ENCODE data around the gene OR52E4. TPM values are rescaled to one million over a fixed set of nuclear protein-coding genes. Genes with fewer than 3 reads are reported as not detected.

OR52E4 gene
- total RNA-seq, 3 donors from 2014 or later: not detected

DNA sequence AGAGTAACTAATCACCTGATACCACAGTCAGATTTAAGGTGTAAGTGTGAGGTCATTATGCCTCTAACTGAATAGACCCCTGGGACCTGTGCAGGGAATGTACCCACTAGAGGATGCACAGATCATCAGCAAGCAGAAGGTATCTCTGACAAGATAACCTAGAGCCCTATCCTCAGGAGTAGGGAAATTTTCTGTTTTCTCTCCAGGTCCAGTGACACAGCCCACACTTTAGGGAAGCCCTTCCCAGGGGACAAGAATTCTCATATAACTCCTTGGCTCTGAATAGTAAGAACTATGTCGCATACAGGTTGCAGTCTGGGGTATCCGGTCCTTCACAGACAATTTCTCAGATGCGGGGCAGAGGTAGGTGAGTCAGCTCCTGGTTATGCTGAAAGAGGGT is 12.5 kb downstream of the OR52E4 start, which contains the start of gene OR52E5:
OR52E5 (plus strand) TSS at position 301 of the 400 bp plus-strand sequence. CDS start 7,569 bp downstream, outside the sequence.
- intact Hi-C loops (cut with DNase I; ENCODE audit: low total_unique reads): no loop called here
- Histone ChIP-seq H3K27ac (no peak within 1 kb of the TSS), H3K36me3 (no peaks in the 10 kb centered on the region), H3K4me1 (no peaks in the 10 kb centered on the region), H3K9me3 (no peaks in the 10 kb centered on the region), H3K4me3 (no peak within 1 kb of the TSS), H3K27me3 (no peaks in the 10 kb centered on the region)
- no peak for DNase-seq (ENCODE audit: low spot score in 2 of 2)
- TF ChIP-seq CTCF (IDR thresholded peaks at IDR 0.05): no peak
- TF ChIP-seq POLR2A (IDR thresholded peaks at IDR 0.05): no peak
- no peak for TF ChIP-seq POLR2AphosphoS5 (IDR thresholded peaks at IDR 0.05)

- H3K4me3 ChIP-seq: no peak overlapping the region
- H3K27me3 ChIP-seq: no peaks in the 10 kb centered on the region
- TF ChIP-seq POLR2AphosphoS5 (IDR thresholded peaks at IDR 0.05): no peak
- TF ChIP-seq POLR2A (IDR thresholded peaks at IDR 0.05): no peak
- TF ChIP-seq CTCF (IDR thresholded peaks at IDR 0.05): no peak
- no peaks in the 10 kb centered on the region for H3K4me1 ChIP-seq
- H3K9me3 ChIP-seq: no peaks in the 10 kb centered on the region
- DNase-seq (ENCODE audit: low spot score in 2 of 2): no peak
- no peaks in the 10 kb centered on the region for H3K36me3 ChIP-seq
- intact Hi-C loops (cut with DNase I; ENCODE audit: low total_unique reads): no loop called here
- H3K27ac ChIP-seq: no peak overlapping the region
These were observed 19.1 kb downstream of the OR52E4 start for GRCh38 chr11:5899534-5899933.

DNA sequence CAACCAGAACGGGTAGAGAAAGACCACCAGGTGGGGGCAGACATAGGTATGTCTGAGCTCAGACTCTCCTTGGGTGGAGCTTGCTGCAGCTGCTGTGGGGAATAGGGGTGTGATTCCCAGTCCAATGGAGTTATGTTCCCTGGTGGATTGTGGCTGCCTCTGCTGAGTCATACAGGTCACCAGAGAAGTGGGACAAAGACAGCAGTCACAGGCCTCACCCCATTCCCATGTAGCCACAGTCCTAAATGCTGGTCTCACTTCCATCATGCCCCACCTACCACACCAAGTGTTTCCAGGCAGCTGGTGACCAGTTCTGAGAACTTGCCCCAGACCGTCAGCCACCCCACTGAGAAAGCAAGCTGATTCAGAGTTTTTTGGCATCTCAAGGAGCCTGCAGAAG is 30.1 kb downstream of the OR52E4 start:
- Histone ChIP-seq H3K4me3 (no peak overlapping the region), H3K27me3 (no peaks in the 10 kb centered on the region), H3K9me3 (no peaks in the 10 kb centered on the region), H3K36me3 (no peaks in the 10 kb centered on the region), H3K4me1 (no peaks in the 10 kb centered on the region), H3K27ac (no peak overlapping the region)
- intact Hi-C loops (cut with DNase I; ENCODE audit: low total_unique reads): no loop called here
- TF ChIP-seq CTCF (IDR thresholded peaks at IDR 0.05) (no peak), POLR2A (IDR thresholded peaks at IDR 0.05) (no peak), POLR2AphosphoS5 (IDR thresholded peaks at IDR 0.05) (no peak)
- no peak for DNase-seq (ENCODE audit: low spot score in 2 of 2)

- H3K4me3 ChIP-seq: no peak overlapping the region
- no peaks in the 10 kb centered on the region for H3K4me1 ChIP-seq
- intact Hi-C loops (cut with DNase I; ENCODE audit: low total_unique reads): no loop called here
- TF ChIP-seq POLR2A (IDR thresholded peaks at IDR 0.05) (no peak), POLR2AphosphoS5 (IDR thresholded peaks at IDR 0.05) (no peak), CTCF (IDR thresholded peaks at IDR 0.05) (no peak)
- peaks cover 9 to 14% of the 10 kb centered on the region in 2 donors for H3K9me3 ChIP-seq
- DNase-seq (ENCODE audit: low spot score in 2 of 2): no peak
- H3K36me3 ChIP-seq: no peaks in the 10 kb centered on the region
- H3K27ac ChIP-seq: no peak overlapping the region
- no peaks in the 10 kb centered on the region for H3K27me3 ChIP-seq
These were observed 42.5 kb downstream of the OR52E4 start for GRCh38 chr11:5922749-5923426.

DNA sequence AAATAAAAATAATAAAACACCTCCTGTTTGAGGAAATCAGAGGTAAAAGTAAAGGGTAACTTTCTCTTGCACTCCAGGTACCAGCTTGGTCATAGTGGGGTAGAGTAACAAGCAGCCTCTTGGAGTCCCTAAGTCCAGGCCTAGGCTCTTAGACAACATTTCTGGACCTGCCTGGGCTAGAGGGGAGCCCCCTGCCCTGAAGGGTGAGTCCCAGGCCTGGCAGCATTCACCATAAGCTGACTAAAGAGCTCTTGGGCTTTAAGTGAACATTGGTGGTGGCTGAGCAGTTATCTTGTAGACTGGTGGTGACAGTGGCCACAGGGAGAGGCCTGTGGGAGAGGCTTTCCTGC is 43.0 kb downstream of the OR52E4 start:
- TF ChIP-seq CTCF (IDR thresholded peaks at IDR 0.05) (no peak), POLR2AphosphoS5 (IDR thresholded peaks at IDR 0.05) (no peak), POLR2A (IDR thresholded peaks at IDR 0.05) (no peak)
- Histone ChIP-seq H3K27ac (no peak overlapping the region), H3K4me3 (no peak overlapping the region), H3K4me1 (no peaks in the 10 kb centered on the region), H3K9me3 (peaks cover 12 to 14% of the 10 kb centered on the region in 2 donors), H3K27me3 (no peaks in the 10 kb centered on the region), H3K36me3 (no peaks in the 10 kb centered on the region)
- DNase-seq (ENCODE audit: low spot score in 2 of 2): no peak
- intact Hi-C loops (cut with DNase I; ENCODE audit: low total_unique reads): no loop called here
